ENCODE measurements around the gene ZNF438.
A peak's percentile ranks its signal among the peaks of the same experiment; 100 is the strongest.

Gene ZNF438

GRCh38 chr10:30818010-30818660 lies 213.5 kb downstream of the ZNF438 start:
- peak; percentile 67 to 80 for DNase-seq
- Histone ChIP-seq H3K27me3 (no peaks in the 10 kb centered on the region), H3K4me3 (no peak overlapping the region), H3K9me3 (no peaks in the 10 kb centered on the region), H3K36me3 (no peaks in the 10 kb centered on the region), H3K27ac (peak overlapping the region; percentile 78 to 84), H3K4me1 (peaks cover 0 to 62% (median 24%) of the 10 kb centered on the region in 4 donors)
- no peak for TF ChIP-seq CTCF (IDR thresholded peaks at IDR 0.05)
- intact Hi-C loops (cut with DNase I; ENCODE audit: low total_unique reads) = no loop called here

GRCh38 chr10:30817541-30817940 lies 214.1 kb downstream of the ZNF438 start:
- peak overlapping the region; percentile 78 to 84 for H3K27ac ChIP-seq
- intact Hi-C loops (cut with DNase I; ENCODE audit: low total_unique reads) = no loop called here
- DNase-seq = no peak

GRCh38 chr10:30816820-30817171 lies 214.9 kb downstream of the ZNF438 start:
- H3K4me1 ChIP-seq = peaks cover 5 to 74% (median 36%) of the 10 kb centered on the region in 4 donors

More at GRCh38 chr10:30817541-30817940, 214.1 kb downstream of the ZNF438 start:
- Histone ChIP-seq H3K27me3 (no peaks in the 10 kb centered on the region), H3K9me3 (no peaks in the 10 kb centered on the region), H3K36me3 (no peaks in the 10 kb centered on the region), H3K4me1 (peaks cover 0 to 68% (median 29%) of the 10 kb centered on the region in 4 donors), H3K4me3 (no peak overlapping the region)
- no peak for TF ChIP-seq CTCF (IDR thresholded peaks at IDR 0.05)

GRCh38 chr10:30816159-30816819 lies 215.4 kb downstream of the ZNF438 start:
- H3K9me3 ChIP-seq = no peaks in the 10 kb centered on the region
- H3K4me1 ChIP-seq = peaks cover 10 to 74% (median 41%) of the 10 kb centered on the region in 4 donors
- H3K4me3 ChIP-seq = no peak overlapping the region
- no peak for TF ChIP-seq CTCF (IDR thresholded peaks at IDR 0.05)
- peak overlapping the region; percentile 13 to 78 for H3K27ac ChIP-seq
- H3K27me3 ChIP-seq = no peaks in the 10 kb centered on the region
- DNase-seq = peak in 1 of 2 donors; percentile 41
- intact Hi-C loops (cut with DNase I; ENCODE audit: low total_unique reads) = no loop called here
- no peaks in the 10 kb centered on the region for H3K36me3 ChIP-seq

More at GRCh38 chr10:30816820-30817171, 214.9 kb downstream of the ZNF438 start:
- H3K27ac ChIP-seq = peak overlapping the region; percentile 13 to 78
- H3K4me3 ChIP-seq = no peak overlapping the region
- no peaks in the 10 kb centered on the region for H3K9me3 ChIP-seq
- no peak for TF ChIP-seq CTCF (IDR thresholded peaks at IDR 0.05)
- H3K36me3 ChIP-seq = no peaks in the 10 kb centered on the region
- peak in 1 of 2 donors; percentile 16 for DNase-seq
- intact Hi-C loops (cut with DNase I; ENCODE audit: low total_unique reads) = no loop called here
- H3K27me3 ChIP-seq = no peaks in the 10 kb centered on the region

GRCh38 chr10:30813872-30814481 lies 217.7 kb downstream of the ZNF438 start:
- peaks cover 10 to 56% (median 39%) of the 10 kb centered on the region in 4 donors for H3K4me1 ChIP-seq
- intact Hi-C loops (cut with DNase I; ENCODE audit: low total_unique reads) = no loop called here
- TF ChIP-seq CTCF (IDR thresholded peaks at IDR 0.05) = no peak

More at GRCh38 chr10:30813872-30814481, 217.7 kb downstream of the ZNF438 start:
- Histone ChIP-seq H3K9me3 (no peaks in the 10 kb centered on the region), H3K4me3 (no peak overlapping the region), H3K36me3 (no peaks in the 10 kb centered on the region), H3K27ac (peak overlapping the region in 1 of 2 donors; percentile 79), H3K27me3 (no peaks in the 10 kb centered on the region)
- peak in 1 of 2 donors; percentile 6 for DNase-seq
